Vein endothelial cell (primary cell): Measurements from ENCODE around the gene ATP10A. TPM values are rescaled to one million over a fixed set of nuclear protein-coding genes. Genes with fewer than 3 reads are reported as not detected.

Experiments
- small RNA-seq: library from RNA; depleted of rRNA; stranded (forward); fragments of <200 nt; gene quantifications from one replicate; pipeline ENCODE3, GENCODE V24; 2012
- total RNA-seq: library from RNA; depleted of rRNA; stranded (reverse); fragments of >200 nt; gene quantifications from 2 replicates; pipeline ENCODE4 v1.2.3, GENCODE V29; 2012

The ATP10A gene, protein sequence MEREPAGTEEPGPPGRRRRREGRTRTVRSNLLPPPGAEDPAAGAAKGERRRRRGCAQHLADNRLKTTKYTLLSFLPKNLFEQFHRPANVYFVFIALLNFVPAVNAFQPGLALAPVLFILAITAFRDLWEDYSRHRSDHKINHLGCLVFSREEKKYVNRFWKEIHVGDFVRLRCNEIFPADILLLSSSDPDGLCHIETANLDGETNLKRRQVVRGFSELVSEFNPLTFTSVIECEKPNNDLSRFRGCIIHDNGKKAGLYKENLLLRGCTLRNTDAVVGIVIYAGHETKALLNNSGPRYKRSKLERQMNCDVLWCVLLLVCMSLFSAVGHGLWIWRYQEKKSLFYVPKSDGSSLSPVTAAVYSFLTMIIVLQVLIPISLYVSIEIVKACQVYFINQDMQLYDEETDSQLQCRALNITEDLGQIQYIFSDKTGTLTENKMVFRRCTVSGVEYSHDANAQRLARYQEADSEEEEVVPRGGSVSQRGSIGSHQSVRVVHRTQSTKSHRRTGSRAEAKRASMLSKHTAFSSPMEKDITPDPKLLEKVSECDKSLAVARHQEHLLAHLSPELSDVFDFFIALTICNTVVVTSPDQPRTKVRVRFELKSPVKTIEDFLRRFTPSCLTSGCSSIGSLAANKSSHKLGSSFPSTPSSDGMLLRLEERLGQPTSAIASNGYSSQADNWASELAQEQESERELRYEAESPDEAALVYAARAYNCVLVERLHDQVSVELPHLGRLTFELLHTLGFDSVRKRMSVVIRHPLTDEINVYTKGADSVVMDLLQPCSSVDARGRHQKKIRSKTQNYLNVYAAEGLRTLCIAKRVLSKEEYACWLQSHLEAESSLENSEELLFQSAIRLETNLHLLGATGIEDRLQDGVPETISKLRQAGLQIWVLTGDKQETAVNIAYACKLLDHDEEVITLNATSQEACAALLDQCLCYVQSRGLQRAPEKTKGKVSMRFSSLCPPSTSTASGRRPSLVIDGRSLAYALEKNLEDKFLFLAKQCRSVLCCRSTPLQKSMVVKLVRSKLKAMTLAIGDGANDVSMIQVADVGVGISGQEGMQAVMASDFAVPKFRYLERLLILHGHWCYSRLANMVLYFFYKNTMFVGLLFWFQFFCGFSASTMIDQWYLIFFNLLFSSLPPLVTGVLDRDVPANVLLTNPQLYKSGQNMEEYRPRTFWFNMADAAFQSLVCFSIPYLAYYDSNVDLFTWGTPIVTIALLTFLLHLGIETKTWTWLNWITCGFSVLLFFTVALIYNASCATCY (N-terminal part only)
- total RNA-seq, result 0.19 TPM in 1 of 2 replicates, not detected in the other

DNA sequence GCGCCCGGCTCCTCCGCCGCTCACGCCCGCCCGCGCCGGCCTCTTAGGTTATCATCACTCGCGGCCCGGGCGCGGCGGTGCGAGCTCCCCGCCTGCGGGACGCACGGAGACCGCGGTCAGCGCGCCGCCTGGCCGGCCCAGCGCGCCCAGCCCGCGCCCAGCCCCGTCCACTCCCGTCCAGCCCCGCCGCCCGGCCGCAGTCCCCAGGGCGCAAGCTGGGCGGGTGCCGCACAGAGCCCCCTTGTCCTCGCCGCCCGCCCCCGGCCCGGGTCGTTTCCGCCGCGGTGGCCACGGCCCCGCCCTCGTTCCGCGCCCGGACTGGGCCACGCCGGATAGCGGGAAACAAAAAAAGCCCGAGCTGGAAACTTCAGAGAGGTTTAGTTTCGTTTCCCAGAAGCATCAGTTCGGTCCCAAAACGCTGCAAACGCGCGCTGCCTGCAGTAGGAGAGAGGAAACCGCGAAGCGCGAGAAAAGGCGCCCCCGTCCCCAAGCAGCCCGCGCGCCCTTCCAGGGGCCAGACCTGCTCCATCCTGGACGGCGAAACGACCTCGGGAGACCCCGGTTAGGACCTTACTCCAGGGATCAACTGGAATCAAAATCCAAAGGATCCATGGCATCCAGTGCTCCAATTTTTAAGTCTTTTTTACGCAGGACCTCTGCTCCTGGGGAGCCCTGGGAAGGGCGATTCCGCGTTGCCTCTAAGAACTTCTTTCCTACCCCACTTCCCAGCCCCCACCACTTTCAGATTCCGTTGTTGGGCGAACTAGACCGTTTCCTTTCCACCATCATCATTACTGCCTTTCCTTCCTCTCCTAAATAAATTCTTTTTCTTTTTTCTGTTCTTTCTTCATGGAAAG is at the start of gene ATP10A:
TSS of gene ATP10A (minus strand) at position 217 of the 857 bp plus-strand sequence. CDS start 231 bp downstream, outside the sequence.

Small RNA genes lying within 50 kb of the gene (small RNA-seq; reads per million reads assigned to genes)
- gene MIR4715 (not detected), gene RNA5SP390 (not detected)
